ENCODE data around the gene ASS1.

ASS1 gene

DNA sequence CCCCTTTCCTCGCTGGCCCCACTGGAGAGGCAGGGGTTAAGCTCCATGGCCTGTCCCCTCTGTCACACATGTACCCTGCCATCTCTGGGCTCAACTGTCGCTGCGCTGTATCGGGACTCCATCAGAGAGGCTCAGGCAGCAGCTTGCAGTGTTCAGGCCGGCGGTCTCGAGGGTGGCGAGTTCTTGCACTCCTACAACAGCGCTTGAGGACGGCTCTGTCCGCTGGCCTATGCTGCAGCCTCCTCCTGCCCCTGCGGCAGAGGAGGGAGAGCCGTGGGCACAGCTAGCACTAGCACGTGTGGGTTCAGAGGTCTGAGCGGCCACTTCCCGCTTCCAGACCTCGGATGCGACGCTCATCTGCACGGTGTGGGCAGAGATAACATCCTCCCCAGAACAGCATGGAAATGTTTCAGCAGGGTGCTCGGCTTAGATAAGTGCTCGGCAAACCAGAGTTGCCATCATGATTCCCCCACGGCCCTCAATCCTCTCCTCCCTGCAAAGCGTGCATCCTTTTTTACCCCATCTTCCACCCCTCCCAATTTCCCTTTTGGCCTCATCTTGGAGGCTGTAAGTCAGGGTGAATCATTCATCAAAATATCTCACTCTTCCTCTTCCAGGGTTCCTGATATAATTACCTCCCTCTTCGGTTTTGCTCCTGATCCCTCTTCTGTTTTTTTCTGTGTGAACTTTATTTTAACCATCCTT lies 92.7 kb downstream of the ASS1 start:
- DNase-seq = peak; percentile 24

DNA sequence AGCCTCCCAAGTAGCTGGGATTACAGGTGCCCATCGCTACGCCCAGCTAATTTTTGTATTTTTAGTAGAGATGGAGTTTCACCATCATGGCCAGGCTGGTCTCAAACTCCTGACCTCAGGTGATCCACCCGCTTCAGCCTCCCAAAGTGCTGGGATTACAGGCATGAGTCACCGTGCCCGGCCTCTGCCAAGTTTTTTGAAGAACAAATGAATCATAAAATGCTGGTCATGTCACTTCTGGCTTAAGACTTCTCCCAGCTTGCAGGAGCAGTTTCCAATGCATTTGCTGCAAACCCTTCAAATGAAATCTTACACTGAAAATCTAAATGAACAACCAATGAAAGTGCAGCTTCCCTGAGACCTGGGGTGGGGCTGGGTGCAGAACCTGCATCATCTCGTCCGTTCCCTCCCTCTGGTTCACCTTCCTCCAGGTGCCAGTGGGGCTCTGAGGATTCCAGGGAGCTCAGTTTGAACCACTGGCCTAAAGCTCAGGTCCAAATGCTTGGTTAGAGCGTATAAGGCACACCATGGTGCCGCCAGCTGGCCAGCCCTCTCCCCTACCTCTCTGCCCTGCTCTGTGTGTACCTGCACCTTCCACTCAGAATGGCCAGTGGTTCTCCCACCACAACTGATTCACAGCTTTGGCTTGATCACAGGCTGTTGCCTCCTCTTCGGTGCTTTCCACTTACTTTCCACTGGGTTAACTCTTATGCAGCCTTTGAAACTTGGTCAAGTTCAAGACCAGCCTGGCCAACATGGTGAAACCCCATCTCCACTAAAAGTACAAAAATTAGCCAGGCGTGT lies 94.9 kb downstream of the ASS1 start:
- peak; percentile 29 for DNase-seq

GRCh38 chr9:130541533-130541932 lies 96.8 kb downstream of the ASS1 start:
- DNase-seq = peak; percentile 48

- DNase-seq = no peak
Observed at GRCh38 chr9:130542038-130542437, 97.3 kb downstream of the ASS1 start.

DNA sequence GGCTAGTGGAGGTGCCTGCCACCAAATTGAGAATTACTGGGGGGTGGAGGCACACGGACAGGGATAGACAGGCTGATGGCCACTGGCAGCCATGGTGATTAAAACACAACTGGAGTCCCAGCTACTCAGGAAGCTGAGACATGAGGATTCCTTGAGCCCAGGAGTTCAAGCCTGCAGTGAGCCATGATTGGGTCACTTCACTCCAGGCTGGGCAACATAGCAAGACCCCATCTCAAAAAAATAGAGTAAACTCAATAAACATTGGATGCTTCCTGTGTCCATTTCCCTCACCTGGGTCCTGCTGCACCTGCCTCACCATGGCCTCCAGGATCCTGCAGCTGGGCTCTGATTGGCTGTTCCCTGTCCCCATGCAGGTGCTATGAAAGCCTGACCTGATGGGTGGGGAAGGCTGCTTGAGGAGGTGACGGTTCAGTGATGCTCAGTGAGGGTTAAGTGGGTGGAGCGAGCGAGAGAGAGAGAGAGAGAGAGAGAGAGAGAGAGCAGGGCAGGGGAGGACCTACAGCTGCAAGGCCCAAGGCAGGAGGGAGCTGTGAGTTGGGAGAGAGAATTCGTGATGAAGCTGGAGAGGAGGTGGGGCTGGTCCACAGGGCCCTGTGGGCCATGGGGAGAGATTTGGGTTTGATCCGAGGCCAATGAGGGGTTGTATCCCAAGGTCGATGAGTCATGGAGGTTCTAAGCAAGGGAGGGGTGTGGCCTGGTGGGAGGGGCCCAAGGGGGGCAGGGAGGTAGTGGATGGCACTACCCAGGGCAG lies 97.9 kb downstream of the ASS1 start:
- peak; percentile 69 for DNase-seq

GRCh38 chr9:130543368-130543767 lies 98.6 kb downstream of the ASS1 start:
- DNase-seq = no peak

DNA sequence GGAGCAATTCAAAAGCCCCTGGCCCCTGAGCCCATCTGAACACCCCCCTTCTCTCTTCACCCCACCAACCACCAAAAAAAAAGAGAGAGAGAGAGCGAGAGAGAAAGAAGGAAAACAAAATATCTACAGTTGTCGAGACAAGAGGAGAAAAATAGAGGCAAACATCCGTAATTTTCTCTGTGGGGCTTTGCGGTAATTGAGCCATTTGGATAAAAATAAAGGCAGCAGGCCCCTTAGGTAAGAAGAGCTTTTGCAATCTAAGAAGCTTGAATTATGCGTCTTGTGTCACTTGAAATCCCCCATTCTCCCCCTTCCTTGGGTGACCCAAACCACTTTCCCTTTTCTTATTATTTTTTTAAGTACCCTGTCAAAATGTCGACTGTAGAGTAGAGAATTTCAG lies 99.1 kb downstream of the ASS1 start:
- DNase-seq = no peak

DNA sequence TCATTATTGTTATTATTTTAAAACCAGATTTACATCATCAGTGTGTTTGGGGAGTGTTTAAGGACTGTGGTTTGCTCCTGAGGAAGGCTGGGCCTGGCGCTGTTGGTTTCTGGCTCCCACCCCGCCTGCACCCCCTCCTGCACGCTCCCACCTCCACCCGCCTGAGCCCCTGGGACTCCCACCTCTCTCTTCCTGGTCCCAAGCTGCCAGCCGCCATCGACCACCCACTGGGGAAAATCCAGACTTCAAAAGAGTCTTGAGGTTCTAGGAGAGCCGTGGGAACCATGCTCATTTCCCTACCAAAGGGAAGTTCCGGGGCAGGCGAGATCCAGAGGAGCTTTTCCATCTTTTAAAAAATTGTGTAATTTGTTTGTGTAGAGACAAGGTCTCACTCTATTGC lies 99.6 kb downstream of the ASS1 start:
- DNase-seq = no peak

DNA sequence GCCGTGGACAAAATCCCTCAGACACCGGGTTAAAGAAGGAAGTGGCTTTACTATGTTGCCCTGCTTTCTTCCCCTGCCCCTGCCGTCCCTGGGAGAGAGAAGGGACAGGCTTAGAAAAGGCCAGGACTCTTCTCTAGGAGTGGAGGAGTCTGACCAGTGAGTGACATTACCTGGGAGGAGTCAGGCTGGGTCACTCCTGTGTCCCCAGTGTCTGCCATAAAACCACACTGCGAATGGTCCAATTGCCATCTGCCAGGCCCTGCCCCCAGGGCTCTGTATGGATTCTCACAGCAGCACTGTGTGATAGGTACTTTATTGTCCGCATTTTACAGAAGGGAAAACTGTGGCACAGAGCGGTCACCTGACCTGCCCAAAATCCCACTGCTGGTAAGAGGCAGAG lies 103.3 kb downstream of the ASS1 start:
- no peak for DNase-seq

DNA sequence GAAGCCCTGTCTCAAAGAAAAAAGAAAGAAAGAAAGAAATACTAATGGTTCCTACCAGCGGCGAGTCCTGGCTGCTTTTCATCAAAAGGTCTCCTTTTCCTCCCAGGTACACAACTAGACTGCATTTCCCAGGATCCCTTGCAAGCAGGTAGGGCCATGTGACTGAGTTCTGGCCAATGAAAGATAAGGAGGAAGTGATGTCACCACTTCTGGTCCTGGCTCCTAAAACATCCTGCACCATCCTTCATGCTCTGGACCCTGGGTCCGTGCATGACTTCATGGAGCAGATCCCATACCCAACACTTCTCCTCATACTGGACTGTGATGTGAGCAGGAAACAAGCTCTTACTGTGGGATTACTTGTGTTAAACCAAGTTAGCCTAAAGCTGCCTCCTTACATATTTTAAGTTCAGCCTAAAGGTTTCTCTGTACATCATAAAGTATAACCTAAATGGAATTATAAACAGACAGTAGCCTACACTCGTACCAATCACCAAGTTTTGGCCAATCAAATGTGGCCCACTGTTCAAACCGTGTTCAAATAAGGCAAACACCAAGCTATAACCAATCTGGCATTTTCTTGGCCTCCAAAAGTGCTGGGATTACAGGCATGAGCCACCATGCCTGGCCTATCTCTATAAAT lies 104.5 kb downstream of the ASS1 start:
- DNase-seq = peak; percentile 54

Measured in DMS53 (cell line).